Measurements from ENCODE around the gene KCNS1.
A peak's percentile ranks its signal among the peaks of the same experiment; 100 is the strongest.

KCNS1 gene

GRCh38 chr20:45059022-45059728 lies 41.8 kb downstream of the KCNS1 start:
- Mint-ChIP-seq H3K9me3 (no peaks in the 10 kb centered on the region), H3K4me3 (no peak overlapping the region), H3K4me1 (peaks cover 31 to 73% of the 10 kb centered on the region in 2 donors), H3K27ac (peak overlapping the region; percentile 91), H3K27me3 (no peaks in the 10 kb centered on the region), H3K36me3 (peaks cover 47 to 62% of the 10 kb centered on the region in 2 donors)
- ATAC-seq (replicated peaks) (no peak), DNase-seq (no peak)

- no peak for DNase-seq
- no peak overlapping the region for H3K4me3 Mint-ChIP-seq
- H3K9me3 Mint-ChIP-seq, result no peaks in the 10 kb centered on the region
- H3K4me1 Mint-ChIP-seq, result peaks cover 29 to 76% of the 10 kb centered on the region in 2 donors
- no peak for ATAC-seq (replicated peaks)
- H3K27ac Mint-ChIP-seq, result peak overlapping the region; percentile 31
- peaks cover 48 to 65% of the 10 kb centered on the region in 2 donors for H3K36me3 Mint-ChIP-seq
- no peaks in the 10 kb centered on the region for H3K27me3 Mint-ChIP-seq
Measured at GRCh38 chr20:45058168-45058850, 42.6 kb downstream of the KCNS1 start.

GRCh38 chr20:45056473-45057173 lies 44.3 kb downstream of the KCNS1 start:
- ATAC-seq (replicated peaks), result no peak
- Mint-ChIP-seq H3K4me1 (peaks cover 39 to 78% of the 10 kb centered on the region in 2 donors), H3K27me3 (no peaks in the 10 kb centered on the region), H3K27ac (no peak overlapping the region), H3K9me3 (no peaks in the 10 kb centered on the region), H3K36me3 (peaks cover 41 to 63% of the 10 kb centered on the region in 2 donors), H3K4me3 (no peak overlapping the region)
- no peak for DNase-seq

DNA sequence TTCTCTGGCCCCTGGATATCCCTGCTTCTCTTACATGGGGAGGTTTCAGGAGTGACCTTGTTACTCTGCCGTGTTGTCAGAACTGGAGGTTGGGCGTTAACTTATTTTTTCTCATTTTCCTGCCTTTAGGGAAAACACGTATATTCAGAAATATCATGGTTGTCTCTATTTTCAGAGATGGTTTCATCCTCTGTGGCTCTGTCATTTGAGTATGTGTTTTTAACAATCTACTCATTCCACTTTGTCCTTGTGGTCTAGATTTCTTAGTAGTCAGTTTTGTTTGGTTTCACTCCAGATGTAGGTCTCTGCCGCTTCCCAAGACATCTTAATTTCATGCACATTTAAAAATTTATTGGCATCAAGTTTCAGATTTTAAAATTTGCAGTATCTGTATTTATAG lies 45.9 kb downstream of the KCNS1 start:
- H3K36me3 Mint-ChIP-seq, result peaks cover 41 to 56% of the 10 kb centered on the region in 2 donors
- DNase-seq, result no peak
- H3K4me3 Mint-ChIP-seq, result no peak overlapping the region
- ATAC-seq (replicated peaks), result no peak
- H3K27ac Mint-ChIP-seq, result peak overlapping the region; percentile 69
- H3K27me3 Mint-ChIP-seq, result no peaks in the 10 kb centered on the region
- no peaks in the 10 kb centered on the region for H3K9me3 Mint-ChIP-seq
- H3K4me1 Mint-ChIP-seq, result peaks cover 39 to 74% of the 10 kb centered on the region in 2 donors

- Mint-ChIP-seq H3K4me3 (no peak overlapping the region), H3K4me1 (peaks cover 38 to 79% of the 10 kb centered on the region in 2 donors), H3K27ac (peak overlapping the region; percentile 69), H3K27me3 (no peaks in the 10 kb centered on the region), H3K9me3 (no peaks in the 10 kb centered on the region), H3K36me3 (peaks cover 41 to 59% of the 10 kb centered on the region in 2 donors)
- no peak for ATAC-seq (replicated peaks)
- DNase-seq, result no peak
Measured at GRCh38 chr20:45053430-45054351, 47.2 kb downstream of the KCNS1 start.

GRCh38 chr20:45052698-45053429 lies 48.1 kb downstream of the KCNS1 start:
- H3K27me3 Mint-ChIP-seq, result no peaks in the 10 kb centered on the region
- peak overlapping the region; percentile 82 for H3K27ac Mint-ChIP-seq
- peaks cover 37 to 81% of the 10 kb centered on the region in 2 donors for H3K4me1 Mint-ChIP-seq
- no peak for DNase-seq
- H3K9me3 Mint-ChIP-seq, result no peaks in the 10 kb centered on the region
- H3K4me3 Mint-ChIP-seq, result peak overlapping the region; percentile 19 to 21
- peaks cover 45 to 66% of the 10 kb centered on the region in 2 donors for H3K36me3 Mint-ChIP-seq
- peak; percentile 51 to 58 for ATAC-seq (replicated peaks)

GRCh38 chr20:45051204-45052060 lies 49.5 kb downstream of the KCNS1 start:
- peak overlapping the region; percentile 91 for H3K27ac Mint-ChIP-seq
- peak; percentile 83 to 85 for ATAC-seq (replicated peaks)
- no peak for DNase-seq
- peak overlapping the region; percentile 54 to 71 for H3K4me3 Mint-ChIP-seq
- H3K9me3 Mint-ChIP-seq, result no peaks in the 10 kb centered on the region
- H3K4me1 Mint-ChIP-seq, result peaks cover 35 to 77% of the 10 kb centered on the region in 2 donors
- no peaks in the 10 kb centered on the region for H3K27me3 Mint-ChIP-seq
- peaks cover 45 to 67% of the 10 kb centered on the region in 2 donors for H3K36me3 Mint-ChIP-seq

DNA sequence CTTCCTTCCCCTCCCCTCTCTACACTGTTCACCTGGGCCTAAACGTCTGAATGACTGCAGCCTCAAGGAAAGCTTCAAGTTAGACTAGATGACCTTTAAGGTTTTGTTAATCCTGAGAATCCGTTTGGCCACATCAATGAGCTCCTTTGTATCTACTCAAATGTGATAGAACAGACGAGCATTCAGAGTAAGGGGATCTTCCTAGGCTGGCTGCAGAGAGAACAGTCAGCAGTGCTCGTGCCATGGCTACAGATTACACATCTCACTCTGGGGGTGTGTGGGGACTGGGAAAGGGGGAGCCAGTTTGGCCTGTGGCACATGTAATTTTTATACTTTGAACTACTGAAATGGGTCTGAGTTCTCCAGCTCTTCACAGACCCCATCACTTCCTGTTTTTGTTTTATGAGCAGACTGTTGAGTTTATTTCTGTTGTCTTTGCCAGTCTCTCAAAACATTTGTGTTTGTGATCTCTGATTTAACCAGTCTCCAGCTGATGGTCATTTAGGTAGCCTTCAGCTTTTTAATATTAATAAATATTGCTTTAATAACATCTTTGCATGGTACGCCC lies 50.9 kb downstream of the KCNS1 start:
- DNase-seq (no peak), ATAC-seq (replicated peaks) (peak; percentile 25 to 41)
- H3K4me3 Mint-ChIP-seq, result peak overlapping the region; percentile 21 to 28
- no peaks in the 10 kb centered on the region for H3K27me3 Mint-ChIP-seq
- peaks cover 37 to 55% of the 10 kb centered on the region in 2 donors for H3K36me3 Mint-ChIP-seq
- peaks cover 31 to 76% of the 10 kb centered on the region in 2 donors for H3K4me1 Mint-ChIP-seq
- no peaks in the 10 kb centered on the region for H3K9me3 Mint-ChIP-seq
- H3K27ac Mint-ChIP-seq, result peak overlapping the region; percentile 63

DNA sequence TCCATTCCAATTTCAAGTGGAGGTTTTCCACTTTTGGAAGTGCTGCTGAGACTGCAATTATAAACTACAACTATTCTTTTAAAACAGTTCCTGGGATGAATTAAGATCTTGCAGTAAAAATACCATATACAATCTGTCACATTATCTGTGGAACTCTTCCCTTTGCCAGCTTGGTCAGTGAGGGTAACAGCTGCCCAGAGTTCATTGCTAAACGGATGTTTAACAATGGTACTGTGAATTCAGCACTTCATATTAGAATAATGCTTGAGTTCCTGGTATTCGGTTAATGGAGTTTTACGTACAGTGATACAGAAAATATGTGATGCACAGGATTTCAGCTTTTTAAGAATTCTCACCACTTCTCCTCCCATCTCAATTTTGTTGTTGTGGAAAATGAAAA lies 51.5 kb downstream of the KCNS1 start:
- no peak for DNase-seq
- Mint-ChIP-seq H3K4me1 (peaks cover 31 to 73% of the 10 kb centered on the region in 2 donors), H3K27me3 (no peaks in the 10 kb centered on the region), H3K9me3 (no peaks in the 10 kb centered on the region), H3K27ac (peak overlapping the region; percentile 65), H3K4me3 (peak overlapping the region; percentile 21 to 28), H3K36me3 (peaks cover 35 to 52% of the 10 kb centered on the region in 2 donors)
- ATAC-seq (replicated peaks), result no peak

DNA sequence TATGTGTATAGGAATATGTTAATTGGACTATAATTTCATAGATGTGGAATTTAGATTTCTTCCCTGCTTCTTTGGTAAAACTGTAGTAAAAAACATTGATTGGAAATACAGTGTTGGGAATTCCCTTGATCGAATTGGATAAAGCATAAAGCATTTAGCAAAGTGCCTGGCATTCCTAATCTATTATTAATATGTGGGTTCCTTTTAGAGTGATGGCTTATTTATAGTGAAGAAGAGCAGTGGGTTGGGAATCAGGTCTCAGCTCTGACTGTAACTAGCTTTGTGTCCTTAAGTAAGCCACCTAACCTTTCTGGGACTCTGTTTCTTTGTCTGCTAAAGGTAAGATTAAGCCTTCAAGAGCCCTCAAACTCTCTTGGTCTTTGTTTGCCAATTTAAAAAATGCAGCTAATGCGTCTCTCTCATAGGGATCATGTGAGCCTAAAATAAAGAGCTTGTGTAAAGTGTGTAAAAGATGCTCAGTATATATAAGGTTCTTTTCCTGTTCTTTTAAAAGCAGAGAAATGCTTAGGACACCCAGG lies 53.3 kb downstream of the KCNS1 start:
- ATAC-seq (replicated peaks), result no peak
- DNase-seq, result no peak

GRCh38 chr20:45044601-45045000 lies 56.3 kb downstream of the KCNS1 start:
- H3K36me3 Mint-ChIP-seq, result peaks cover 48 to 56% of the 10 kb centered on the region in 2 donors
- H3K27ac Mint-ChIP-seq, result no peak overlapping the region
- H3K4me1 Mint-ChIP-seq, result peaks cover 23 to 72% of the 10 kb centered on the region in 2 donors
- DNase-seq (no peak), ATAC-seq (replicated peaks) (no peak)
- H3K4me3 Mint-ChIP-seq, result no peak overlapping the region
- no peaks in the 10 kb centered on the region for H3K27me3 Mint-ChIP-seq
- H3K9me3 Mint-ChIP-seq, result no peaks in the 10 kb centered on the region

More for the DNA sequence above, 53.3 kb downstream of the KCNS1 start:
- no peak overlapping the region for H3K27ac Mint-ChIP-seq
- no peaks in the 10 kb centered on the region for H3K27me3 Mint-ChIP-seq
- H3K4me3 Mint-ChIP-seq, result no peak overlapping the region
- peaks cover 44 to 55% of the 10 kb centered on the region in 2 donors for H3K36me3 Mint-ChIP-seq
- peaks cover 33 to 77% of the 10 kb centered on the region in 2 donors for H3K4me1 Mint-ChIP-seq
- no peaks in the 10 kb centered on the region for H3K9me3 Mint-ChIP-seq

GRCh38 chr20:45044084-45044573 lies 56.8 kb downstream of the KCNS1 start:
- Mint-ChIP-seq H3K9me3 (no peaks in the 10 kb centered on the region), H3K4me3 (no peak overlapping the region), H3K36me3 (peaks cover 47 to 57% of the 10 kb centered on the region in 2 donors), H3K4me1 (peaks cover 23 to 69% of the 10 kb centered on the region in 2 donors), H3K27ac (peak overlapping the region; percentile 11), H3K27me3 (no peaks in the 10 kb centered on the region)
- no peak for DNase-seq
- ATAC-seq (replicated peaks), result peak; percentile 71 to 81
